IMR-90 (cell line): Measurements from ENCODE around the gene DCLK1.
A peak's percentile ranks its signal among the peaks of the same experiment; 100 is the strongest.

Source experiments
- BHLHE40 ChIP-seq: fragments of 150-350 bp; IDR thresholded peaks from 2 replicates; pipeline ENCODE4 v1.6.1; 2016; ENCODE audit warnings: mild to moderate bottlenecking, low read depth, low read length
- CEBPB ChIP-seq: IDR thresholded peaks from 2 replicates; pipeline ENCODE4 v1.6.1; 2012; ENCODE audit warnings: low read depth, low read length, improper control_type of control experiment
- POLR2A ChIP-seq: IDR thresholded peaks from 2 replicates; pipeline ENCODE4 v1.6.1; 2012; ENCODE audit warnings: mild to moderate bottlenecking, low read depth, low read length
- SMC3 ChIP-seq: fragments of 150-350 bp; IDR thresholded peaks from 2 replicates; pipeline ENCODE4 v1.6.1; 2016; ENCODE audit warnings: low read depth, mild to moderate bottlenecking, antibody characterized with exemption, low read length, moderate library complexity
- USF2 ChIP-seq: fragments of 150-350 bp; IDR thresholded peaks from 2 replicates; pipeline ENCODE4 v1.6.1; 2017; ENCODE audit warnings: mild to moderate bottlenecking, antibody characterized with exemption, low read length, low read depth
- TF ChIP-seq, protein P1 (sequence below): conservative IDR thresholded peaks from 2 replicates; pipeline ENCODE4 v1.5.1; 2012; ENCODE audit warnings: mild to moderate bottlenecking, low read depth, low read length, improper control_type of control experiment

DNA sequence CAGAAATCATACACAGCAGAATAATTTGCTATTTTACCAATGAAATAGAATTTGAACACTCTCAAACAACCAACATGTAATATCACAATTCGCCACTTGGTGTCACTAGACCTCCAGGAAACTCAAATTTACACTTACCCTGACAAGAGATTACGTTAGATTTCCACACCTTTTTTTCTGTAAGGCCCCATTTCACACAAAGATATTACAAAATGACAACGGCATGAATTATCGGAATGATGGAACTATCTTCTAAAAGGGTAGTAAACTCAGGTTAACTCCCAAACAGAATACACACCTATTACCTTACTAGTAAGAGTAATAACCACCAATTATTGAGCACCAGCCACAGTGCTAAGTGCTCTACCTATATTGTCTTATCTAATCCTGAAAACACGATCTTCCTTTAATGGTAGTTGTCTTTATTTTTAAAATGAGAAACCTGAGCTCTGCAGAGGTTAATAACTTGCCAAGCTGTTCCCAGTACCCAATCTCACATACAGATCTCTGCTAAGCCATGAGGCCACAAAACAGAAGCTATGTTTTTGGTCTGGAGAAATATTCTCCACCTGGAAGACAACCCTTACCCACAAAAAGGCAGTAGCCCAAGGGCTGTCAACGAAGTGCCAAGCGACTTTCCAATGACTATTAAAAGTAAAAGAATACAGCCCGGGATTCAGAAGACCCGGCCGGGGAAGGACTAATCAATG, 152.4 kb downstream of the DCLK1 start:
- TF ChIP-seq, protein P1, sequence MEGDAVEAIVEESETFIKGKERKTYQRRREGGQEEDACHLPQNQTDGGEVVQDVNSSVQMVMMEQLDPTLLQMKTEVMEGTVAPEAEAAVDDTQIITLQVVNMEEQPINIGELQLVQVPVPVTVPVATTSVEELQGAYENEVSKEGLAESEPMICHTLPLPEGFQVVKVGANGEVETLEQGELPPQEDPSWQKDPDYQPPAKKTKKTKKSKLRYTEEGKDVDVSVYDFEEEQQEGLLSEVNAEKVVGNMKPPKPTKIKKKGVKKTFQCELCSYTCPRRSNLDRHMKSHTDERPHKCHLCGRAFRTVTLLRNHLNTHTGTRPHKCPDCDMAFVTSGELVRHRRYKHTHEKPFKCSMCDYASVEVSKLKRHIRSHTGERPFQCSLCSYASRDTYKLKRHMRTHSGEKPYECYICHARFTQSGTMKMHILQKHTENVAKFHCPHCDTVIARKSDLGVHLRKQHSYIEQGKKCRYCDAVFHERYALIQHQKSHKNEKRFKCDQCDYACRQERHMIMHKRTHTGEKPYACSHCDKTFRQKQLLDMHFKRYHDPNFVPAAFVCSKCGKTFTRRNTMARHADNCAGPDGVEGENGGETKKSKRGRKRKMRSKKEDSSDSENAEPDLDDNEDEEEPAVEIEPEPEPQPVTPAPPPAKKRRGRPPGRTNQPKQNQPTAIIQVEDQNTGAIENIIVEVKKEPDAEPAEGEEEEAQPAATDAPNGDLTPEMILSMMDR, result peak; percentile 86
- no peak for TF ChIP-seq POLR2A
- no peak for TF ChIP-seq CEBPB
- TF ChIP-seq USF2, result no peak
- TF ChIP-seq SMC3, result peak; percentile 68
- TF ChIP-seq BHLHE40, result no peak
